Muscle of arm (tissue), 14 donors: Measurements from ENCODE around the gene SCAMP3. TPM values are rescaled to one million over a fixed set of nuclear protein-coding genes. Genes with fewer than 3 reads are reported as not detected.
A peak's percentile ranks its signal among the peaks of the same experiment; 100 is the strongest.

Source experiments
- DNase-seq: peaks from one replicate; pipeline ENCODE4 v3.0.0-alpha.2; 2013
- long read RNA-seq, 11 donors: transcript quantifications; one replicate each; lab custom pipeline, GENCODE V29; 2026
- polyA plus RNA-seq, 12 donors: library from polyadenylated mRNA; unstranded; fragments of 120-200 nt; gene quantifications; one replicate each; pipeline ENCODE4 v1.2.1, GENCODE V29; 2013; ENCODE audit not compliant: insufficient read length in 12 of 12

Gene SCAMP3
- polyA plus RNA-seq, result 10 to 100 TPM in 11 of 12 donors, not detected in 1; 37.6 to 64.7 (median 42.4) TPM
- long read RNA-seq, donor 1, transcript SCAMP3-201 (9 exons, 1,446 nt), result major isoform, 8 of 24 reads
- long read RNA-seq, donor 1, partial matches to known transcripts, result 14 of 24 reads
- long read RNA-seq, donor 1, other reads (novel, unspliced or antisense), result 0 of 24 reads
- long read RNA-seq, donor 2, transcript SCAMP3-201 (9 exons, 1,446 nt), result major isoform, 10 of 17 reads
- long read RNA-seq, donor 2, transcript SCAMP3-202 (8 exons, 1,537 nt), result minor isoform, 6 of 17 reads
- long read RNA-seq, donor 2, partial matches to known transcripts, result 0 of 17 reads
- long read RNA-seq, donor 2, other reads (novel, unspliced or antisense), result 0 of 17 reads
- long read RNA-seq, donor 3, transcript SCAMP3-201 (9 exons, 1,446 nt), result major isoform, 11 of 15 reads
- long read RNA-seq, donor 3, partial matches to known transcripts, result 0 of 15 reads
- long read RNA-seq, donor 3, other reads (novel, unspliced or antisense), result 0 of 15 reads
- long read RNA-seq, donor 4, partial matches to known transcripts, result 0 of 5 reads
- long read RNA-seq, donor 4, other reads (novel, unspliced or antisense), result 0 of 5 reads
- long read RNA-seq, donor 5, transcript SCAMP3-201 (9 exons, 1,446 nt), result major isoform, 13 of 22 reads
- long read RNA-seq, donor 5, transcript SCAMP3-202 (8 exons, 1,537 nt), result minor isoform, 8 of 22 reads
- long read RNA-seq, donor 5, partial matches to known transcripts, result 0 of 22 reads
- long read RNA-seq, donor 5, other reads (novel, unspliced or antisense), result 0 of 22 reads
- long read RNA-seq, donor 6, transcript SCAMP3-201 (9 exons, 1,446 nt), result major isoform, 8 of 13 reads
- long read RNA-seq, donor 6, partial matches to known transcripts, result 5 of 13 reads
- long read RNA-seq, donor 6, other reads (novel, unspliced or antisense), result 0 of 13 reads
- long read RNA-seq, donor 7, transcript SCAMP3-201 (9 exons, 1,446 nt), result major isoform, 6 of 9 reads
- long read RNA-seq, donor 7, partial matches to known transcripts, result 0 of 9 reads
- long read RNA-seq, donor 7, other reads (novel, unspliced or antisense), result 0 of 9 reads
- long read RNA-seq, donor 8, transcript SCAMP3-201 (9 exons, 1,446 nt), result major isoform, 11 of 16 reads
- long read RNA-seq, donor 8, partial matches to known transcripts, result 0 of 16 reads
- long read RNA-seq, donor 8, other reads (novel, unspliced or antisense), result 0 of 16 reads
- long read RNA-seq, donor 9, transcript SCAMP3-201 (9 exons, 1,446 nt), result major isoform, 11 of 11 reads
- long read RNA-seq, donor 9, partial matches to known transcripts, result 0 of 11 reads
- long read RNA-seq, donor 9, other reads (novel, unspliced or antisense), result 0 of 11 reads
- long read RNA-seq, donor 10, transcript SCAMP3-202 (8 exons, 1,537 nt), result minor isoform, 9 of 27 reads
- long read RNA-seq, donor 10, transcript SCAMP3-201 (9 exons, 1,446 nt), result major isoform, 17 of 27 reads
- long read RNA-seq, donor 10, partial matches to known transcripts, result 0 of 27 reads
- long read RNA-seq, donor 10, other reads (novel, unspliced or antisense), result 0 of 27 reads
- long read RNA-seq, donor 11, transcript SCAMP3-201 (9 exons, 1,446 nt), result major isoform, 9 of 10 reads
- long read RNA-seq, donor 11, partial matches to known transcripts, result 0 of 10 reads
- long read RNA-seq, donor 11, other reads (novel, unspliced or antisense), result 0 of 10 reads

DNA sequence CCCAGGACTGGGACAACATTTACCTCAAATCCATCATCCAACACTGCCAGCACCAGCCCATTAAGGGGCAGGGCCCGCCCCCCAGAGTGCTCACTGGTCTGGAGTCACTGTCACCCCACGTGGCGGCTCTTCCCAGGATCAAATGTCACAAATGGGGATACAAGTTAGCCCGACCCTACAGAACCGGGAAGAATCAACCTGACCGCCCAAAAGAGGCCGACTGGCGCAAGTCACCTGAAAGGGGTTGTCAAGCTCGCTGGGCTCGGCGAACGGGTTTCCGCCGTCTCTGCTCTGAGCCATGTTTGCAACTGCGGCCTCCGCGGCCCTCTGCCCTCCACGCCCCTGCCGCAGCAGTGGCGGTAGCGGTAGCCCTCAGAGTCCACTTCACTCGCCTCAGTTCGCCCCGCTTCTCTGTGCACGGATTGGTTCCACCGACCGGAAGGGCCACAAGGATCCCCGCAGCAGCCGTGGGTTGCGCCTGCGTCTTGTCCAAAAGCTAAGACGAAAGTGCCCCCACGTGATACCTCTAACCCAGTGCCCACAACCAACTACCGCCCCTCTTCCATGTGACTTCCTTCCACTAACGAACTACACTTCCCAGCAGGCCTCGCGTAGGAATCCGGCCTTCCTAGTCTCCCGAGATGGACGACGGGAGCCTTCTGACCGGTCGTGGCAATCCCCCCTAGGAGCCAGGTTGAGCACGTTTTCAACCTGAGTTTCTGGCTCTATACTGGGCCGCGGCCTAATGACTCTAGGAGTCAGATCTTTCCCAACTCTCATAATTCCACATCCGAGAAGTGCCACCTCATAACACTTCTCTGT lies at the start of gene SCAMP3:
Gene SCAMP3 (minus strand): TSS at position 509 of the 822 bp plus-strand sequence. CDS start 209 bp downstream, at position 300.
- DNase-seq, result peak; percentile 96

GRCh38 chr1:155309423-155310021 lies 47.4 kb upstream of the SCAMP3 start:
- no peak for DNase-seq

DNA sequence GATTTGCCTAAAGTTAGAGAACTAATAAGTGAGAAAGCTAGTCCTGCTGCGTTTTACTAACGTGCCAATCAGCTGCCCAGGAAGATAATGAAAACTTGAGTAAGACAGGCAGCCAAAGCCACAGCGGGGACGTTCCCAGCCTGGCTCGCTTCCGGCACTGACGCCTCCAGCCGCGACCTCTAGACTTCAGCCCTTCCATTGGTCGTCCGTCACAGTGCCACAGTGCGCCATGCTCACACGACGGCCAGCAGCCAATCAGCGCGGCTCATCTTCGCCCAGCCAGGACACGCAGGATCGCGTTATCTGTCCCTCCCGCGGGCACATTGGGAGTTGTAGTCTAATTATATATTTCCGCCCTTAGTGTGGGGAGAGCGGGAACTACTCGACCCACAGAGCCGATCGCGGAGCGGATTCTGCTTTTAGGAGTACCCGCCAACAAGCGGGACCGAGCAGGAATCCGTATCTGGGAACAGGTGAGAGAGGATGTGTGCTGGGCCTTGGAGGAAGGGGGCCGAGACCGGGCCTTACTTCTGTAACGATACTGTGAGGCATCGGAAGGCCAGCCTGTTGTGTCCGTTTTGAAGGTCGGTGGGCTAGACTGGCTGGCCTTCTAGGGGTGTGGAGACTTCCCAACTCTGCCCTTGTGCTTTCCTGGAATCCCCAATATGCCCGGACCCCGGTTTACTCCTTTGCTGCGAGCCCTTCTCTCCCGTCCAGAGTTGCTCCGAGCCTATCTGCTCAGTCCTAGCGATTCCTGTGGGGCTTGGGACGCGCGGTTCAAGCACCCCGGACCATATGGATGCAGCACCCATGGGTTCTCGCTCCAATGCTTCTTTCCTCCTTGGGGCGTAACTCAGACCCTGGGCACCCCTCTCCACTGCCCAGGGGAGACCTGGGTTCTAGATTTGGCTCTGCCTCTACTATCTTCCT lies 46.6 kb upstream of the SCAMP3 start, which contains the start of gene FDPS:
Gene FDPS (plus strand): TSS at position 374 of the 930 bp plus-strand sequence. CDS start 924 bp downstream, outside the sequence.
- peak; percentile 99 for DNase-seq

- no peak for DNase-seq
Measured at GRCh38 chr1:155307247-155307740, 45.1 kb upstream of the SCAMP3 start.

DNA sequence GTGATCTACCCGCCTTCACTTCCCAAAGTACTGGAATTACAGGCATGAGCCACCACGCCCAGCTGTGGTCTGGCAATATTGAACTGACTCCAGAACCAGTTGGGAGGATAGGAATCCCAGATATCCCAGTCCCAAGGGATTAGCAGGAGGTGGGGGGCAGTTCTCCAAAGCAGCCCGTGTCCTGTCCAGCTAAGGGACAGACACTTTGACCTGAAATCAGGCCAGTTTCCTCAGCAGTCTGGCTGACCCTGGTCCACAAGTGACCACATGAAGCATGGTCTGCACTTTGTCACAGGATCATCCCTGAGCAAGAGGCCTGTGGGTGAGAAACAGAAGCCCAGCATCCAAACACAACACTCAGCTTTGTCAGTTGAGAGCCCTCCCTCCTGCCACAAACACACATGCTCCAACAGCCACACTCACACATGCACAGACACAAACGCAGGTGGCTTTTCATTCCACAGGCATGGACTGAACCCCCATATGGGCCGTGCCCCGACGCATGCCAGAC lies 43.8 kb upstream of the SCAMP3 start:
- no peak for DNase-seq

- DNase-seq, result no peak
Measured at GRCh38 chr1:155304558-155305063, 42.5 kb upstream of the SCAMP3 start.

- DNase-seq, result no peak
Measured at GRCh38 chr1:155301342-155301841, 39.2 kb upstream of the SCAMP3 start, which contains the start of gene PKLR. Gene PKLR, minus strand, starts transcription at chr1:155301438. Its CDS starts 43 bp downstream, at chr1:155301395.

DNA sequence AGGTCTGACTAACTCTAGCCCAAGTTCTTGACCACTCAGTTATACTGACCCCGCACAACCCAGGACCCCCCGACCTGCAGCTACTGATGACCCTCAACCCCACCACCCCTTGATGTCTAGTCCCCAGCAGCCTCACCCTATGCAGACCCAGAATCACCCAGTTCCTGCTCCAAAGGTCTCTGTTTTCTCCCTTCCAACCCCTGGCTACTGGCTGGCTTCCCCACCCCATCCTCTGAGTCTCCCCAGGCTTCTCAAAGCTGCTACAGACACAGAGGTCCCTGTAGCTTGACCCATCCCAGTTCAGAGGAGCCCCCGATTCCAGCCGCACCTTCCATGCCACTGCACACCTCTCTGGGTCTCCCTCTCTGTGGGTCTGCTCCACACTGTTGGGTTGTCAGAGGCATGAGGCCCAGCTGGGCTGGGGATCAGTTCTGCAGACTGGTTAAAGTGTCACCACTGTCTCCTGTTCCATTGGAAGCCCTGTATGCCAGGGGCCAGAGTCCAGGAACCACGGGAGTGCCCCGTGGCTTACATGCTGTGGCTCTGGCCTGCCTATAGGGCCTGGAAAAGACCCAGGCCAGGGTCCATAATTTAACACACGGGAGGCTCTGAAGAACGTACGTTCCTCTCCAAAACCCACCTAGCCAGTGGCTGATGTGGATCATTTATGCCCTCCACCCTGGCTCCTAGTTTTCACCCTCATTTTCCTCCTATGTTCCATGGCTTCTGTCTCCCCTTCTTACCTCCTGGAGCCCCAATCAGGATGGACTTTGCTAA lies 38.6 kb upstream of the SCAMP3 start:
- DNase-seq, result no peak

DNA sequence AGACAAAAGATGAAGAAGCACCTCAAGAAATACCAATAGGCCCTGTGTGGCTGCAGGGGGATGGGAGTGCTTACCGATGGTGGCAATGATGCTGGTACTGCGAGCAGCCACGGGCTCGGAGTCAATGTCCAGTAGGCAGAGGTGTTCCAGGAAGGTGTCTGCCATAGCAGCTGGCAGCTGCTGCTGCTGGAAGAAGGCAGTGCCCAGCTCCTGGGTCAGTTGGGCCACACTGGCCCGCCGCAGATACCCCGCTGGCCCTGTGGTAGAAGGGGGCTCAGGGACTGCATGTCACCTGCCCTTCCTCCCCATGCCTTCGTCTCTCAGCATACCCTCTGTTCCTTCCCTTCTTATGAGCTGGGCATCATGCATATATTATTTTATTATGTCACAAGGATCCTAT lies 37.9 kb upstream of the SCAMP3 start:
- no peak for DNase-seq

GRCh38 chr1:155297384-155297783 lies 35.2 kb upstream of the SCAMP3 start:
- no peak for DNase-seq

GRCh38 chr1:155296661-155297060 lies 34.5 kb upstream of the SCAMP3 start:
- no peak for DNase-seq

DNA sequence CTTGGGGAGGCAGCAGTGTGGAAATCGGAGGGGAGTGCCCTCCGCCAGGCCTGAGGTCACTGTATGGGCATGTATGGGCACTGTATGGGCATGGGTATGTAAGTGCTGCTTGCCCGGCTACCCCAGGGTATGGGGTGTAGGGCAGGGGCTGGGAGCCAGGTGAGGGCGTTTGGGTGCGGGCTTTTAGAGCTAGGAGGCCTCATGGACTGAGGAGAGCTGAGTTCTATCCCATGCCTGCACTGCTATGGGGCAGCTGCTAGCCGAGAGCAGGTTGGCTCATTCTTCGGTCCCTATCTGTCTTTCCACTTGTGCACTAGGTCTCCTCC lies 33.7 kb upstream of the SCAMP3 start:
- DNase-seq, result no peak

- DNase-seq, result no peak
Measured at GRCh38 chr1:155295183-155295941, 33.2 kb upstream of the SCAMP3 start.

DNA sequence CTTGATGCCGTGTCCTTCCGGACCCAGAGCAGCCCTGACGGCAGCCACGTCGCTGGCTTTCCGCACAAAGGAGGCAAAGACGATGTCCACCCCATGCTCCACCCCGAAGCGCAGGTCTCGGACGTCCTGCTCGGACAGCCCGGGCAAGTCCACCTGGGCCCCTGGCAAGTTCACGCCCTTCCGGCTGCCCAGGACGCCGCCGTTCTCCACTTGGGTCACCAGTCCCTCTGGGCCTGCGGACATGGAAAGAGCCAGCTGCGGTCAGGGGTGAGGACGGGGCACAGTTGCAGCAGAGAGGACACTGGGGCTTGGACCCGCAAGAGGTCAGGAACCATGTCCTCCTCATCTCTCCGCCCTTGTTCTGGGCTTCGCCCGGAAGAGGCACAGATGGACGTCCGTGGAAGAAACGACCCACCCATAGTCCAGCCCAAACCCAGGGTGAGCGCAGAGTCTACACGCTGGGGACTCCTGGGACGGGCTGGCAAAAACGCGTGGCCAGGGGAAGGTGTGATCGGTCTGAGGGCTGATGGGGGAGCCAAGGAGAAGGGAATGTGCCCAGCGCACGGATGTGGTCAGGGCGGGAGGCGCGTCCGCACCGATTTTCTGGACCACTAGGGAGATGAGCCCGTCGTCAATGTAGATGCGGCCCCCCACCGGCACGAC lies 32.5 kb upstream of the SCAMP3 start:
- DNase-seq, result no peak

GRCh38 chr1:155293086-155293749 lies 31.1 kb upstream of the SCAMP3 start:
- DNase-seq, result no peak
